GM23338 (cell line): ENCODE results near the gene HIVEP1. TPM values are rescaled to one million over a fixed set of nuclear protein-coding genes. Genes with fewer than 3 reads are reported as not detected.

Source experiments
- ATAC-seq: fragments of 200-7000 bp; cut with Tn5 transposase; 3 replicates; pipeline ENCODE4 v1.9.1; 2020
- DNase-seq: peaks from one replicate; pipeline ENCODE4 v3.0.0-alpha.2; 2015; ENCODE audit warnings: low spot score
- H2AFZ ChIP-seq: fragments of 200-600 bp; sonication (generic); 2 replicates; pipeline ENCODE4 v1.8.0; 2016; ENCODE audit warnings: antibody characterized with exemption, mild to moderate bottlenecking, moderate library complexity
- H3F3A ChIP-seq: fragments of 200-600 bp; sonication (generic); replicated peaks from 2 replicates; pipeline ENCODE4 v1.8.0; 2017; ENCODE audit warnings: antibody characterized with exemption, mixed run types, low read depth
- H3K27ac ChIP-seq: fragments of 200-600 bp; sonication (generic); 2 replicates; pipeline ENCODE4 v1.6.1; 2016; ENCODE audit warnings: low read depth
- H3K27me3 ChIP-seq: fragments of 200-600 bp; sonication (generic); 2 replicates; pipeline ENCODE4 v1.8.0; 2016; ENCODE audit warnings: mild to moderate bottlenecking, mixed run types, moderate library complexity; ENCODE audit not compliant: insufficient read depth
- H3K36me3 ChIP-seq: fragments of 200-600 bp; sonication (generic); 2 replicates; pipeline ENCODE4 v1.8.0; 2016; ENCODE audit warnings: mild to moderate bottlenecking; ENCODE audit not compliant: insufficient read depth
- H3K4me1 ChIP-seq: fragments of 200-600 bp; sonication (generic); 2 replicates; pipeline ENCODE4 v1.8.0; 2016; ENCODE audit warnings: mild to moderate bottlenecking, moderate library complexity; ENCODE audit not compliant: insufficient read depth
- H3K4me2 ChIP-seq: fragments of 200-600 bp; sonication (generic); 2 replicates; pipeline ENCODE4 v1.7.1; 2017; ENCODE audit warnings: mixed run types
- H3K4me3 ChIP-seq: fragments of 200-600 bp; sonication (generic); 2 replicates; pipeline ENCODE4 v1.6.1; 2016; ENCODE audit warnings: mixed run types
- H3K79me2 ChIP-seq: fragments of 200-600 bp; sonication (generic); replicated peaks from 2 replicates; pipeline ENCODE4 v1.8.0; 2017; ENCODE audit warnings: mild to moderate bottlenecking; ENCODE audit not compliant: insufficient read depth
- H3K9me2 ChIP-seq: fragments of 200-600 bp; sonication (generic); 2 replicates; pipeline ENCODE4 v1.8.0; 2017; ENCODE audit not compliant: insufficient read depth
- H4K20me1 ChIP-seq: fragments of 200-600 bp; sonication (generic); replicated peaks from 2 replicates; pipeline ENCODE4 v1.8.0; 2017; ENCODE audit warnings: mild to moderate bottlenecking; ENCODE audit not compliant: insufficient read depth
- H3K27ac Mint-ChIP-seq: 2 replicates; pipeline ENCODE4 v1.8.0; 2020; ENCODE audit warnings: inconsistent platforms, mild to moderate bottlenecking, moderate library complexity, mixed read lengths
- H3K27me3 Mint-ChIP-seq: 3 replicates; pipeline ENCODE4 v1.8.0; 2022; ENCODE audit warnings: low read depth, mild to moderate bottlenecking, moderate library complexity, mixed read lengths, inconsistent platforms; ENCODE audit not compliant: insufficient read depth, poor library complexity
- H3K36me3 Mint-ChIP-seq: 3 replicates; pipeline ENCODE4 v1.8.0; 2021; ENCODE audit warnings: low read depth, mild to moderate bottlenecking, inconsistent platforms, moderate library complexity, mixed read lengths
- H3K4me1 Mint-ChIP-seq: 3 replicates; pipeline ENCODE4 v1.8.0; 2020; ENCODE audit warnings: mild to moderate bottlenecking, inconsistent platforms, mixed read lengths
- H3K4me3 Mint-ChIP-seq: 3 replicates; pipeline ENCODE4 v1.8.0; 2021; ENCODE audit warnings: moderate library complexity, mild to moderate bottlenecking, inconsistent platforms, mixed read lengths
- H3K9me3 Mint-ChIP-seq: 3 replicates; pipeline ENCODE4 v1.8.0; 2020; ENCODE audit warnings: moderate library complexity, mild to moderate bottlenecking, inconsistent platforms, mixed read lengths
- CREB1 ChIP-seq: fragments of 250-450 bp; sonication (Bioruptor Pico); IDR thresholded peaks from 2 replicates; pipeline ENCODE4 v1.5.0; 2020; ENCODE audit warnings: low read depth, mild to moderate bottlenecking, moderate library complexity
- CTCF ChIP-seq, 2 experiments: fragments of 200-600 bp in 1 of 2; sonication (generic) in 1 of 2; conservative IDR thresholded peaks; 2 replicates each; pipeline versions ENCODE4 v1.5.1 to v1.6.1; 2016 to 2017; ENCODE audit warnings: antibody characterized with exemption in 2 of 2, low read depth in 2 of 2, mild to moderate bottlenecking in 2 of 2, moderate library complexity in 1 of 2
- ETS1 ChIP-seq: IDR thresholded peaks from 2 replicates; pipeline ENCODE4 v1.6.1; 2016; ENCODE audit warnings: antibody characterized with exemption
- EZH2 ChIP-seq: fragments of 200-600 bp; sonication (generic); IDR thresholded peaks from one replicate; pipeline ENCODE4 v1.8.0; 2017; ENCODE audit warnings: antibody characterized with exemption, mild to moderate bottlenecking, low read depth; ENCODE audit not compliant: unreplicated experiment
- EZH2phosphoT487 ChIP-seq: fragments of 200-600 bp; sonication (generic); IDR thresholded peaks from one replicate; pipeline ENCODE4 v1.8.1; 2018; ENCODE audit warnings: antibody characterized with exemption; ENCODE audit not compliant: unreplicated experiment
- JUNB ChIP-seq: IDR thresholded peaks from one replicate; pipeline ENCODE4 v1.6.1; 2016; ENCODE audit warnings: antibody characterized with exemption; ENCODE audit not compliant: unreplicated experiment
- NANOG ChIP-seq: IDR thresholded peaks from 2 replicates; pipeline ENCODE4 v1.6.1; 2016; ENCODE audit warnings: antibody characterized with exemption, borderline replicate concordance
- POLR2AphosphoS5 ChIP-seq: IDR thresholded peaks from 2 replicates; pipeline ENCODE4 v1.6.1; 2016; ENCODE audit warnings: antibody characterized with exemption, low read depth
- REST ChIP-seq: IDR thresholded peaks from one replicate; pipeline ENCODE4 v1.6.1; 2018; ENCODE audit warnings: antibody characterized with exemption; ENCODE audit not compliant: unreplicated experiment
- STAT1 ChIP-seq: IDR thresholded peaks from one replicate; pipeline ENCODE4 v1.6.1; 2016; ENCODE audit warnings: antibody characterized with exemption; ENCODE audit not compliant: unreplicated experiment
- ZNF114 ChIP-seq: fragments of 250-450 bp; sonication (Bioruptor Pico); IDR thresholded peaks from 2 replicates; pipeline ENCODE4 v1.5.0; 2020; ENCODE audit warnings: mild to moderate bottlenecking, moderate library complexity
- ZNF331 ChIP-seq: fragments of 250-450 bp; sonication (Bioruptor Pico); IDR thresholded peaks from 2 replicates; pipeline ENCODE4 v1.5.0; 2020; ENCODE audit warnings: low read depth, mild to moderate bottlenecking, moderate library complexity
- ZNF462 ChIP-seq: fragments of 250-450 bp; sonication (Bioruptor Pico); IDR thresholded peaks from 2 replicates; pipeline ENCODE4 v1.5.0; 2020; ENCODE audit warnings: mild to moderate bottlenecking, moderate library complexity
- polyA plus RNA-seq: library from polyadenylated mRNA; unstranded; fragments of >200 nt; fragmentation: Nextera tagmentation; extraction: Ambion mirVana; gene quantifications from 2 replicates; pipeline ENCODE4 v1.2.1, GENCODE V29; 2016
- total RNA-seq: library from RNA; depleted of rRNA; stranded (reverse); fragments of >200 nt; shearing (Covaris generic); gene quantifications from 2 replicates; pipeline ENCODE4 v1.2.3, GENCODE V29; 2014

Gene HIVEP1
- total and polyA plus RNA-seq, 2 experiments from 2014 or later: 10.1 to 21.7 TPM

- no peaks in the 10 kb centered on the region for H3F3A ChIP-seq
- Mint-ChIP-seq H3K4me3 (no peak overlapping the region), H3K4me1 (peaks cover 57% of the 10 kb centered on the region), H3K27ac (peak overlapping the region; percentile 7; the same call in 1 of the 2 replicates), H3K36me3 (peaks cover 6% of the 10 kb centered on the region; the same call in 2 of the 3 replicates), H3K9me3 (no peaks in the 10 kb centered on the region), H3K27me3 (peaks cover 2% of the 10 kb centered on the region)
- DNase-seq (no peak), ATAC-seq (no peak)
- no peaks in the 10 kb centered on the region for H3K36me3 ChIP-seq
- no peaks in the 10 kb centered on the region for H3K9me2 ChIP-seq
- H3K27me3 ChIP-seq: no peaks in the 10 kb centered on the region
- no peak overlapping the region for H3K4me2 ChIP-seq
- peaks cover 3% of the 10 kb centered on the region; the same call in 1 of the 2 replicates for H4K20me1 ChIP-seq
- TF ChIP-seq EZH2phosphoT487: no peak
- TF ChIP-seq ZNF462 (CRISPR knock-in tag): no peak
- no peak for TF ChIP-seq CTCF (conservative IDR thresholded peaks at IDR 0.05; ENCODE audit: low read depth in 2 of 2)
- no peak for TF ChIP-seq NANOG
- no peak for TF ChIP-seq CREB1
- no peak for TF ChIP-seq JUNB
- TF ChIP-seq REST: no peak
- TF ChIP-seq EZH2: no peak
- no peak for TF ChIP-seq ETS1
- TF ChIP-seq POLR2AphosphoS5: no peak
- no peak for TF ChIP-seq STAT1
- TF ChIP-seq ZNF331: no peak
- TF ChIP-seq ZNF114 (CRISPR knock-in tag): no peak
- no peak overlapping the region for H2AFZ ChIP-seq
- no peak overlapping the region for H3K4me3 ChIP-seq
- no peak overlapping the region for H3K27ac ChIP-seq
- peaks cover 10% of the 10 kb centered on the region for H3K4me1 ChIP-seq
- H3K79me2 ChIP-seq: peaks cover 100% of the 10 kb centered on the region
Measured at GRCh38 chr6:12034837-12035236, 22.7 kb downstream of the HIVEP1 start.
